ENCODE measurements around the gene FREY1.

DNA sequence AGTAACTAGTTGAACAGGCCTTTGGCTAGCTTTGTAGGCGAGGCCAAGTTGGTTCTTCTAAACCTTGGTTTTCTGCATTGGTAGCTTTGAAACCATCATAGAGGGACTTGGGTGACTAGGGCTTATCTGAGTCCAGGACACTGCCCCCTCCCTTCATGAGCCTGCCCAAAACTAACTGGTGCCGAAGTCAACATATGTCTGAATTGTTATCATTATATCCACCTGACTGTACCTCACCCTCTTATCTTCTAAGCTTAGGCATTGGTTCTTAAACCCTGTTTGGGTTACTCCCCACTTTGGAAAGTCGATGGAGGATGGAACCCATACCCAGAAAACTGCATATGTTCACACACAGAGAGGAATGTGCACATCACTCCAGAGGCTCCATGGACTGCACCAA is 29.2 kb downstream of the FREY1 start:
- TF ChIP-seq, protein P1, sequence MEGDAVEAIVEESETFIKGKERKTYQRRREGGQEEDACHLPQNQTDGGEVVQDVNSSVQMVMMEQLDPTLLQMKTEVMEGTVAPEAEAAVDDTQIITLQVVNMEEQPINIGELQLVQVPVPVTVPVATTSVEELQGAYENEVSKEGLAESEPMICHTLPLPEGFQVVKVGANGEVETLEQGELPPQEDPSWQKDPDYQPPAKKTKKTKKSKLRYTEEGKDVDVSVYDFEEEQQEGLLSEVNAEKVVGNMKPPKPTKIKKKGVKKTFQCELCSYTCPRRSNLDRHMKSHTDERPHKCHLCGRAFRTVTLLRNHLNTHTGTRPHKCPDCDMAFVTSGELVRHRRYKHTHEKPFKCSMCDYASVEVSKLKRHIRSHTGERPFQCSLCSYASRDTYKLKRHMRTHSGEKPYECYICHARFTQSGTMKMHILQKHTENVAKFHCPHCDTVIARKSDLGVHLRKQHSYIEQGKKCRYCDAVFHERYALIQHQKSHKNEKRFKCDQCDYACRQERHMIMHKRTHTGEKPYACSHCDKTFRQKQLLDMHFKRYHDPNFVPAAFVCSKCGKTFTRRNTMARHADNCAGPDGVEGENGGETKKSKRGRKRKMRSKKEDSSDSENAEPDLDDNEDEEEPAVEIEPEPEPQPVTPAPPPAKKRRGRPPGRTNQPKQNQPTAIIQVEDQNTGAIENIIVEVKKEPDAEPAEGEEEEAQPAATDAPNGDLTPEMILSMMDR (IDR thresholded peaks at IDR 0.05): no peak
- TF ChIP-seq POLR2AphosphoS5 (IDR thresholded peaks at IDR 0.05; ENCODE audit: insufficient read depth in 1 of 2, low read depth in 1 of 2) (no peak), POLR2A (IDR thresholded peaks at IDR 0.05) (no peak)
